Right ventricle myocardium inferior (tissue), 1 donor: ENCODE data around the gene PTPRN2. TPM values are rescaled to one million over a fixed set of nuclear protein-coding genes. Genes with fewer than 3 reads are reported as not detected.

ENCODE experiments used
- ATAC-seq: fragments of 200-7000 bp; cut with Tn5 transposase; one replicate; pipeline ENCODE4 v1.9.1; 2020; ENCODE audit warnings: mild to moderate bottlenecking, moderate library complexity
- DNase-seq: peaks from one replicate; pipeline ENCODE4 v3.0.0; 2021; ENCODE audit errors: missing footprints
- intact Hi-C: fragments of 100-400 bp; cut with DNase I; formaldehyde crosslinking; loops from one replicate; pipeline ENCODE4 v1.11.0; 2022
- total RNA-seq: library from RNA; stranded (reverse); fragmentation: NEBNext Ultra II Directional; extraction: Animal tissue kit (Norgen Biotek cat#: 25700); gene quantifications from one replicate; pipeline ENCODE4 v1.2.1, GENCODE V29; 2021
- donor health status: DM: no; HTN: yes; CAD: no; lungs with severe emphysema.

The PTPRN2 gene
- total RNA-seq, 1 donor from 2014 or later = 1.6 TPM

- ATAC-seq = no peak
- intact Hi-C loops = no loop called here
- DNase-seq = no peak
Measured at GRCh38 chr7:158133515-158134271, 453.9 kb downstream of the PTPRN2 start.

- DNase-seq (no peak), ATAC-seq (no peak)
- intact Hi-C loops = no loop called here
Measured at GRCh38 chr7:158133057-158133456, 454.6 kb downstream of the PTPRN2 start.

GRCh38 chr7:158130023-158130409 lies 457.6 kb downstream of the PTPRN2 start:
- no peak for ATAC-seq
- DNase-seq = no peak

GRCh38 chr7:158129037-158130022 lies 458.3 kb downstream of the PTPRN2 start:
- DNase-seq (no peak), ATAC-seq (no peak)
- intact Hi-C loops = no loop called here

More at GRCh38 chr7:158130023-158130409, 457.6 kb downstream of the PTPRN2 start:
- intact Hi-C loops = no loop called here

GRCh38 chr7:158128572-158128971 lies 459.1 kb downstream of the PTPRN2 start:
- intact Hi-C loops = no loop called here
- no peak for DNase-seq

GRCh38 chr7:158127241-158127640 lies 460.4 kb downstream of the PTPRN2 start:
- ATAC-seq (no peak), DNase-seq (no peak)
- intact Hi-C loops = no loop called here

More at GRCh38 chr7:158128572-158128971, 459.1 kb downstream of the PTPRN2 start:
- ATAC-seq = no peak

GRCh38 chr7:158126661-158127060 lies 461.0 kb downstream of the PTPRN2 start:
- ATAC-seq = no peak
- DNase-seq = no peak

GRCh38 chr7:158125721-158126120 lies 461.9 kb downstream of the PTPRN2 start:
- no peak for DNase-seq
- no peak for ATAC-seq
- intact Hi-C loops = no loop called here

More at GRCh38 chr7:158126661-158127060, 461.0 kb downstream of the PTPRN2 start:
- intact Hi-C loops = no loop called here

GRCh38 chr7:158125091-158125490 lies 462.5 kb downstream of the PTPRN2 start:
- no peak for DNase-seq
- intact Hi-C loops = no loop called here
- no peak for ATAC-seq

GRCh38 chr7:158124671-158125079 lies 462.9 kb downstream of the PTPRN2 start:
- intact Hi-C loops = no loop called here

GRCh38 chr7:158123753-158124152 lies 463.9 kb downstream of the PTPRN2 start:
- intact Hi-C loops = no loop called here
- ATAC-seq (no peak), DNase-seq (no peak)

More at GRCh38 chr7:158124671-158125079, 462.9 kb downstream of the PTPRN2 start:
- ATAC-seq = no peak
- DNase-seq = no peak

GRCh38 chr7:158123214-158123613 lies 464.4 kb downstream of the PTPRN2 start:
- DNase-seq (no peak), ATAC-seq (no peak)
- intact Hi-C loops = no loop called here

- intact Hi-C loops = no loop called here
- ATAC-seq (no peak), DNase-seq (no peak)
Measured at GRCh38 chr7:158121441-158122045, 466.1 kb downstream of the PTPRN2 start.

- intact Hi-C loops = no loop called here
- ATAC-seq (peak; percentile 71), DNase-seq (no peak)
Measured at GRCh38 chr7:158120716-158121115, 466.9 kb downstream of the PTPRN2 start.

GRCh38 chr7:158120316-158120715 lies 467.3 kb downstream of the PTPRN2 start:
- peak; percentile 21 for ATAC-seq

GRCh38 chr7:158117341-158118222 lies 470.0 kb downstream of the PTPRN2 start:
- ATAC-seq (no peak), DNase-seq (no peak)
- intact Hi-C loops = no loop called here

More at GRCh38 chr7:158120316-158120715, 467.3 kb downstream of the PTPRN2 start:
- no peak for DNase-seq
- intact Hi-C loops = no loop called here

GRCh38 chr7:158116235-158116634 lies 471.4 kb downstream of the PTPRN2 start:
- ATAC-seq (no peak), DNase-seq (no peak)
- intact Hi-C loops = no loop called here
